H1 (cell line): ENCODE measurements around the gene FAM200B. TPM values are rescaled to one million over a fixed set of nuclear protein-coding genes. Genes with fewer than 3 reads are reported as not detected.

Source experiments
- CTCF ChIA-PET: fragments of 300-600 bp; sonication (Branson Sonifier 250); formaldehyde crosslinking; loops from one replicate; lab custom pipeline; 2021; ENCODE audit not compliant: partially characterized antibody; lab: Charles Lee
- POLR2A ChIA-PET: fragments of 300-600 bp; sonication (Branson Sonifier 250); formaldehyde crosslinking; loops from one replicate; lab custom pipeline; 2021; ENCODE audit warnings: inconsistent platforms; ENCODE audit not compliant: partially characterized antibody; lab: Charles Lee
- DNase-seq, 2 experiments: peaks; one replicate each; pipeline versions ENCODE4 v3.0.0 to v3.0.0-alpha.2; 2010 to 2022; ENCODE audit warnings: low spot score in 2 of 2, low read depth in 1 of 2, mixed read lengths in 1 of 2
- FAIRE-seq: peaks from 2 replicates; lab custom pipeline; 2011; peaks lifted over from hg19 to GRCh38; lab: Jason Lieb, UNC
- H2AFZ ChIP-seq: 2 replicates; pipeline ENCODE4 v1.8.1; 2012; ENCODE audit warnings: low read length, inconsistent platforms
- H2AK5ac ChIP-seq: 2 replicates; pipeline ENCODE4 v1.6.1; 2013; ENCODE audit warnings: low read depth, low read length
- H2BK120ac ChIP-seq: replicated peaks from 2 replicates; pipeline ENCODE3; 2013; ENCODE audit warnings: low read depth, low read length, inconsistent platforms
- H2BK12ac ChIP-seq: 2 replicates; pipeline ENCODE4 v1.6.1; 2013; ENCODE audit warnings: low read depth, low read length
- H2BK15ac ChIP-seq: 2 replicates; pipeline ENCODE4 v1.6.1; 2013; ENCODE audit warnings: low read length
- H2BK20ac ChIP-seq: 2 replicates; pipeline ENCODE4 v1.6.1; 2013; ENCODE audit warnings: low read length
- H2BK5ac ChIP-seq: 2 replicates; pipeline ENCODE4 v1.6.1; 2013; ENCODE audit warnings: low read depth, low read length
- H3K14ac ChIP-seq: 2 replicates; pipeline ENCODE4 v1.6.1; 2013; ENCODE audit warnings: inconsistent platforms; ENCODE audit not compliant: insufficient read length
- H3K18ac ChIP-seq: 2 replicates; pipeline ENCODE4 v1.6.1; 2013; ENCODE audit warnings: low read length; ENCODE audit errors: extremely low read depth
- H3K23ac ChIP-seq: 2 replicates; pipeline ENCODE4 v1.6.1; 2013; ENCODE audit warnings: inconsistent platforms; ENCODE audit not compliant: insufficient read length
- H3K23me2 ChIP-seq: 2 replicates; pipeline ENCODE4 v1.6.1; 2013; ENCODE audit warnings: low read depth, low read length
- H3K27ac ChIP-seq: 2 replicates; pipeline ENCODE4 v1.6.1; 2011; ENCODE audit warnings: low read depth, low read length, inconsistent platforms
- H3K27me3 ChIP-seq, 4 experiments: replicated peaks in 1 of 4; 1 replicate in 1 of 4; 2 replicates in 3 of 4; pipeline versions ENCODE4 v1.6.1 to v1.8.1; 2011 to 2013; ENCODE audit warnings: low read length in 3 of 4, mild to moderate bottlenecking in 3 of 4, inconsistent platforms in 2 of 4, mixed read lengths in 2 of 4, moderate library complexity in 1 of 4; ENCODE audit not compliant: control insufficient read depth in 3 of 4, insufficient read depth in 3 of 4; ENCODE audit errors: extremely low read depth in 1 of 4
- H3K36me3 ChIP-seq, 4 experiments: 2 replicates each; pipeline versions ENCODE4 v1.6.1 to v1.8.1; 2011 to 2013; ENCODE audit warnings: mild to moderate bottlenecking in 4 of 4, low read length in 3 of 4, moderate library complexity in 2 of 4, control low read depth in 1 of 4, inconsistent platforms in 1 of 4; ENCODE audit not compliant: insufficient read depth in 4 of 4, control insufficient read depth in 2 of 4
- H3K4ac ChIP-seq: replicated peaks from 2 replicates; pipeline ENCODE3; 2013; ENCODE audit warnings: low read length, low read depth, mixed read lengths, inconsistent platforms; ENCODE audit not compliant: insufficient read length
- H3K4me1 ChIP-seq, 4 experiments: replicated peaks in 1 of 4; 1 replicate in 1 of 4; 2 replicates in 3 of 4; pipeline versions ENCODE4 v1.6.1 to v1.8.1; 2011 to 2013; ENCODE audit warnings: low read length in 3 of 4, inconsistent platforms in 2 of 4, mixed read lengths in 1 of 4; ENCODE audit not compliant: insufficient read depth in 4 of 4, control insufficient read depth in 3 of 4
- H3K4me2 ChIP-seq, 2 experiments: 2 replicates each; pipeline versions ENCODE4 v1.6.1 to v1.8.1; 2011 to 2013; ENCODE audit warnings: low read depth in 2 of 2, low read length in 2 of 2, control low read depth in 1 of 2, inconsistent platforms in 1 of 2, mild to moderate bottlenecking in 1 of 2; ENCODE audit not compliant: insufficient read depth in 1 of 2
- H3K4me3 ChIP-seq, 4 experiments: fragments of 200-600, 300-600 bp in 1 of 4; sonication (generic), shearing (Covaris generic), sonication (Bioruptor Twin) in 1 of 4; 2 replicates each; pipeline versions ENCODE4 v1.5.1 to v1.8.1; 2011 to 2016; ENCODE audit warnings: low read length in 4 of 4, low read depth in 3 of 4, control low read depth in 2 of 4, inconsistent platforms in 2 of 4, mild to moderate bottlenecking in 2 of 4, mixed read lengths in 1 of 4, moderate library complexity in 1 of 4; ENCODE audit not compliant: insufficient read depth in 2 of 4; ENCODE audit errors: extremely low read depth in 1 of 4
- H3K56ac ChIP-seq: replicated peaks from 2 replicates; pipeline ENCODE3; 2013; ENCODE audit warnings: low read depth, mild to moderate bottlenecking, mixed read lengths, low read length, inconsistent platforms; ENCODE audit not compliant: insufficient read length
- H3K79me1 ChIP-seq: 2 replicates; pipeline ENCODE4 v1.6.1; 2013; ENCODE audit warnings: low read depth, low read length, control low read depth
- H3K79me2 ChIP-seq, 2 experiments: 2 replicates each; pipeline versions ENCODE4 v1.6.1 to v1.8.1; 2012 to 2013; ENCODE audit warnings: low read length in 2 of 2, mild to moderate bottlenecking in 2 of 2, inconsistent platforms in 1 of 2; ENCODE audit not compliant: insufficient read depth in 2 of 2, control insufficient read depth in 1 of 2
- H3K9ac ChIP-seq, 4 experiments: replicated peaks in 1 of 4; 1 replicate in 1 of 4; 2 replicates in 3 of 4; pipeline versions ENCODE4 v1.6.1 to v1.8.1; 2011 to 2013; ENCODE audit warnings: low read depth in 3 of 4, low read length in 3 of 4, control low read depth in 2 of 4, mild to moderate bottlenecking in 2 of 4, moderate library complexity in 2 of 4, inconsistent platforms in 1 of 4; ENCODE audit errors: extremely low read depth in 1 of 4
- H3K9me3 ChIP-seq, 2 experiments: 2 replicates each; pipeline versions ENCODE4 v1.6.1 to v1.8.1; 2012 to 2013; ENCODE audit warnings: mild to moderate bottlenecking in 2 of 2, moderate library complexity in 2 of 2, control low read depth in 1 of 2, inconsistent platforms in 1 of 2, low read depth in 1 of 2, low read length in 1 of 2, mixed read lengths in 1 of 2; ENCODE audit not compliant: insufficient read depth in 2 of 2
- H4K20me1 ChIP-seq, 2 experiments: replicated peaks in 1 of 2; 2 replicates each; pipeline versions ENCODE3 to v1.8.1; 2011 to 2013; ENCODE audit warnings: inconsistent platforms in 2 of 2, low read length in 2 of 2, mild to moderate bottlenecking in 1 of 2; ENCODE audit not compliant: insufficient read depth in 2 of 2, control insufficient read depth in 1 of 2
- H4K5ac ChIP-seq: 2 replicates; pipeline ENCODE4 v1.6.1; 2013; ENCODE audit warnings: low read length, low read depth, mixed read lengths, inconsistent platforms; ENCODE audit not compliant: insufficient read length
- H4K8ac ChIP-seq: 2 replicates; pipeline ENCODE4 v1.8.0; 2013; ENCODE audit warnings: mild to moderate bottlenecking, moderate library complexity, low read length, inconsistent platforms; ENCODE audit not compliant: insufficient read depth; ENCODE audit errors: extremely low read depth
- H4K91ac ChIP-seq: replicated peaks from 2 replicates; pipeline ENCODE3; 2013; ENCODE audit warnings: low read length, mixed read lengths, inconsistent platforms; ENCODE audit not compliant: insufficient read length
- JUND ChIP-seq: IDR thresholded peaks from 2 replicates; pipeline ENCODE4 v1.6.1; 2011; ENCODE audit warnings: mild to moderate bottlenecking, improper control_type of control experiment, low read length
- RAD21 ChIP-seq, 2 experiments: IDR thresholded peaks in 1 of 2; conservative IDR thresholded peaks in 1 of 2; 2 replicates each; pipeline ENCODE4 v1.6.1; 2011; ENCODE audit warnings: low read depth in 2 of 2, low read length in 2 of 2, improper control_type of control experiment in 1 of 2, inconsistent platforms in 1 of 2, mild to moderate bottlenecking in 1 of 2, moderate library complexity in 1 of 2
- SIN3A ChIP-seq, 2 experiments: IDR thresholded peaks in 1 of 2; conservative IDR thresholded peaks in 1 of 2; 2 replicates each; pipeline ENCODE4 v1.6.1; 2011 to 2012; ENCODE audit warnings: low read length in 2 of 2, improper control_type of control experiment in 1 of 2, low read depth in 1 of 2, mild to moderate bottlenecking in 1 of 2
- SP2 ChIP-seq: IDR thresholded peaks from 2 replicates; pipeline ENCODE4 v1.6.1; 2012; ENCODE audit warnings: mild to moderate bottlenecking, low read length, inconsistent platforms
- TCF12 ChIP-seq: IDR thresholded peaks from 2 replicates; pipeline ENCODE4 v1.6.1; 2011; ENCODE audit warnings: low read depth, mild to moderate bottlenecking, low read length
- WGBS, 2 experiments: shearing (Covaris generic) in 1 of 2; methylation state at CpG; one replicate each; pipeline versions ENCODE4 v1.1.6 to v1.1.7; 2013 to 2015; ENCODE audit warnings: low lambda C conversion rate in 2 of 2, mixed read lengths in 2 of 2, inconsistent platforms in 1 of 2, low coverage in 1 of 2, missing lambda C conversion rate in 1 of 2; ENCODE audit not compliant: insufficient replicate concordance in 2 of 2, insufficient coverage in 1 of 2, insufficient read length in 1 of 2; ENCODE audit errors: extremely low coverage in 1 of 2, missing lambda C conversion rate in 1 of 2; 5-methylcytosine and 5-hydroxymethylcytosine counted together
- polyA plus RNA-seq, 7 experiments: library from polyadenylated mRNA; depleted of rRNA in 3 of 7; stranded (reverse) in 5 of 7; unstranded in 2 of 7; fragments of >200 nt in 5 of 7; fragments of 200-250 nt in 2 of 7; gene quantifications; 1 replicate in 5 of 7; 2 replicates in 1 of 7; 4 replicates in 1 of 7; pipeline versions ENCODE4 v1.2.1 to v1.2.3, GENCODE V29; 2011 to 2013; ENCODE audit warnings: missing spikeins in 2 of 7, mixed read lengths in 2 of 7
- total RNA-seq: library from RNA; stranded (reverse); fragmentation: NEBNext Ultra II Directional; extraction: Animal tissue kit (Norgen Biotek cat#: 25700); gene quantifications from 2 replicates; pipeline ENCODE4 v1.2.1, GENCODE V29; 2021

The FAM200B gene
- total and polyA plus RNA-seq, 2 of the 8 experiments (the other 6 are each of a cell fraction or from before 2014, with no cell fraction given): 10.7 to 23.7 TPM

DNA sequence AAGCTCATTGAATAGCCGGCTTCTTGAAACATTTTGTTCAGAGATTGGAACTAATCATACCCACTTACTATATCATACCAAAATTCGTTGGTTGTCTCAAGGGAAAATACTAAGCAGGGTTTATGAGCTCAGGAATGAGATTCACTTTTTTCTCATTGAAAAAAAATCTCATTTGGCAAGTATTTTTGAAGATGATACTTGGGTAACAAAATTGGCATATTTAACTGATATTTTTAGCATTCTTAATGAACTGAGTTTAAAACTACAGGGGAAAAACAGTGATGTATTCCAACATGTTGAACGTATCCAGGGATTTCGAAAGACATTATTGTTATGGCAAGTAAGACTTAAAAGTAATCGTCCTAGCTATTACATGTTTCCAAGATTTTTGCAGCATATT, 6.4 kb downstream of the FAM200B start:
- H2AK5ac ChIP-seq: no peak overlapping the region
- DNase-seq (no peak), FAIRE-seq (no peak)
- H3K18ac ChIP-seq: no peak overlapping the region
- POLR2A ChIA-PET: interaction anchor here (0.6 to 1.8 kb wide), 3 partner anchors 7 to 1316 kb away, joined by 3 read pairs; no protein-coding TSS in a partner anchor
- H3K23me2 ChIP-seq: no peaks in the 10 kb centered on the region
- no peak overlapping the region for H3K56ac ChIP-seq
- no peaks in the 10 kb centered on the region for H3K27me3 ChIP-seq
- H4K20me1 ChIP-seq: no peaks in the 10 kb centered on the region
- no peak overlapping the region for H4K91ac ChIP-seq
- H2BK20ac ChIP-seq: no peak overlapping the region
- no peak overlapping the region for H3K27ac ChIP-seq
- no peak overlapping the region for H3K14ac ChIP-seq
- peaks cover 2 to 22% (median 7%) of the 10 kb centered on the region in 4 experiments; a peak in 5 of 8 replicates for H3K36me3 ChIP-seq
- H2BK15ac ChIP-seq: no peak overlapping the region
- peaks cover 0 to 15% (median 12%) of the 10 kb centered on the region in 4 experiments; a peak in 4 of 7 replicates for H3K4me1 ChIP-seq
- no peak overlapping the region for H4K5ac ChIP-seq
- H3K9me3 ChIP-seq: no peaks in the 10 kb centered on the region
- no peak overlapping the region for H2BK5ac ChIP-seq
- no peak overlapping the region for H3K9ac ChIP-seq
- no peak overlapping the region for H4K8ac ChIP-seq
- TF ChIP-seq JUND (no peak), RAD21 (IDR thresholded peaks at IDR 0.05 in 1 of 2, conservative IDR thresholded peaks at IDR 0.05 in 1 of 2; ENCODE audit: low read depth in 2 of 2, low read length in 2 of 2) (no peak), SP2 (no peak), TCF12 (no peak), SIN3A (conservative IDR thresholded peaks at IDR 0.05 in 1 of 2, IDR thresholded peaks at IDR 0.05 in 1 of 2; ENCODE audit: low read depth in 1 of 2, low read length in 2 of 2) (no peak)
- no peak overlapping the region for H2BK12ac ChIP-seq
- H3K4me3 ChIP-seq: no peak overlapping the region
- CTCF ChIA-PET: interaction anchor here (1.1 kb wide), 1 partner anchor 61 kb away, joined by 3 read pairs; no protein-coding TSS in a partner anchor
- H3K4ac ChIP-seq: no peak overlapping the region
- peaks cover 0 to 13% of the 10 kb centered on the region in 2 experiments; a peak in 2 of 4 replicates for H3K79me2 ChIP-seq
- H2BK120ac ChIP-seq: no peak overlapping the region
- no peaks in the 10 kb centered on the region; the same call in 1 of the 2 replicates for H3K79me1 ChIP-seq
- no peak overlapping the region for H3K23ac ChIP-seq
- no peak overlapping the region for H2AFZ ChIP-seq
- no peak overlapping the region for H3K4me2 ChIP-seq
- WGBS, 2 experiments: 93% methylated on average over 5 of the region's 5 CpGs; no CpG with 5 or more reads in 1 of the 2 experiments
